Central memory CD8-positive, alpha-beta T cell (primary cell): Measurements from ENCODE around the gene HAGHL.
"Not testable (repeated sequence)": the region's sequence is repeated elsewhere in the genome, so short reads cannot be mapped to it uniquely, and the experiment has no call there.

Experiments
- ATAC-seq: fragments of 150-1000 bp; cut with Tn5 transposase; replicated peaks from 2 replicates; pipeline ENCODE4 v1.10.0; 2022; ENCODE audit warnings: mild to moderate bottlenecking, moderate FRiP score, moderate number of reproducible peaks; ENCODE audit not compliant: poor library complexity, severe bottlenecking; ENCODE audit errors: extremely low read depth
- DNase-seq, 2 donors: peaks; one replicate each; pipeline ENCODE4 v3.0.0; 2021; ENCODE audit warnings: low spot score in 2 of 2
- H3K27ac Mint-ChIP-seq: one replicate; pipeline ENCODE4 v1.8.0; 2022; ENCODE audit warnings: low read depth, mild to moderate bottlenecking, moderate library complexity, mixed read lengths
- H3K27me3 Mint-ChIP-seq: one replicate; pipeline ENCODE4 v1.8.0; 2022; ENCODE audit warnings: mixed read lengths
- H3K36me3 Mint-ChIP-seq: one replicate; pipeline ENCODE4 v1.8.0; 2022; ENCODE audit warnings: mild to moderate bottlenecking, moderate library complexity, mixed read lengths; ENCODE audit not compliant: insufficient read depth
- H3K4me1 Mint-ChIP-seq: one replicate; pipeline ENCODE4 v1.8.0; 2022; ENCODE audit warnings: mixed read lengths
- H3K4me3 Mint-ChIP-seq: one replicate; pipeline ENCODE4 v1.8.0; 2022; ENCODE audit warnings: mild to moderate bottlenecking, moderate library complexity, mixed read lengths
- H3K9me3 Mint-ChIP-seq: one replicate; pipeline ENCODE4 v1.8.0; 2022; ENCODE audit warnings: mixed read lengths

HAGHL gene

DNA sequence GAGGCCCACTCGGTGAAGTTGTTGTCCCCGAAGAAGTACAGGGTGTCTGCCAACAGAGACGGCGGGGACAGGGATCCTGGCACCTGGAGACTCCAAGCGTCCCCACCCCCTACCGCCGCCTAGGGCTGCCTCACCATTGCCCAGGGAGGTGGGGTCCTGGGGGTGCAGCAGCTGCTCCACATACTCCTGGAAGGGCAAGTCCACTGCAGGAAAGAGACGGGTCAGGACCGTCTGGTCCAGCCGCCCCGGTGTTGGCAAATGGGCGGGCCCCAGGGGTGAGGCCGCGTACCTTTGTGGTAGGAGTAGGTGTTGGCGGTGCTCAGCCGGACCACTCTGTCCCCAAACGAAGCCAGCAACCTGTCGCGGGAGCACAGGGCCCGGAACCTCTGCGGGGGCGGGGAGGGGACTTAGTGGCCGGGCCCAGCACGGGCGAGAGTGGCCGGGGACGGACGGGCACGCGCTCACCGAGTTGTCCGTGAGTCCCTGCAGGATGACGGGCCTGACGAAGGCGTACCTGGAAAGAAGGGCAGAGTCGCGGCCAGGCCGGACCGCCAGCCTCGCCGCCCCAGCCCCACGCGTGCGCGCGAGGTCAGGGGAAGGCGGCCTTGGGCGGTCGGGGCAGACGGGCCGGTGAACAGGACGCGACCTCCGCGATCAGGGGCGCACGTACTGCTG lies 43.4 kb upstream of the HAGHL start:
- H3K27ac Mint-ChIP-seq, result no peak overlapping the region
- H3K9me3 Mint-ChIP-seq, result no peaks in the 10 kb centered on the region
- H3K4me1 Mint-ChIP-seq, result peaks cover 32% of the 10 kb centered on the region
- H3K36me3 Mint-ChIP-seq, result peaks cover 25% of the 10 kb centered on the region
- DNase-seq (no peak), ATAC-seq (no peak)
- H3K27me3 Mint-ChIP-seq, result no peaks in the 10 kb centered on the region
- peak overlapping the region; percentile 73 for H3K4me3 Mint-ChIP-seq

DNA sequence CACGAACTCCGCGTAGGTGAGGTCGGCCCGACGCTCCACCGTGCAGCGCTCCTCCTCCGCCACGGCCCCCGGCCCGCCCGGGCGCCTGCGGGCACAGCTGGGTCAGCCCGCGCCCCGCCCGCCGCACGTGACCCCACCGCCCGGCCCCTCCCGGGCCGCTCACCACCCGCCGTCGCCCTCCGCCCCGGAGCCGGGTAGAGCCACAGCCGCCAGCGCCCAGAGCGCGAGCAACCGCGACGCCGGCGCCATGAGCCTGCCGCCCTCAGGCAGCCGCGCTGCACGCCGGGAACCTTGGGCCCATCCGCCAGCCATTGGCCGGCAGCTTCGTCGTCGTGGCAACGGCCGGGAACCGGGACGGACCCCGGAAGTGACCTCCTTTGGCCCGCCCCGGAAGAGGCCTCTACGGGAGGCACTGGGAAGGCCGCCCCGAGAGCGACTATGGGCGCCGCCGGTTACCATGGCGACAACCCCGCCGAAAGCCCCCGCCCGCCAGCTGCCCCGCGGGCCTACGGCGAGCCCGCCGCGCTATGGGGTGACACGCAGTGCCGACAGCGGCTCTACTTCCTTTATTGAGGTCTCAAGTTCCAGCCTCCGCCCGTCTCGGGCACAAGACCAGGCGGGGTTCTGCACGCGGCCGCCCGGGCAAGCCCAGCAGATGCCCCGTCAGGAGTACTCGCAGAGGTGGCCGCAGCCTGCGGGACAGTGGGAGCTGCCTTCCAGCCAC lies 42.7 kb upstream of the HAGHL start, which contains the start of gene JMJD8:
Gene JMJD8 (minus strand): TSS at position 264 of the 724 bp plus-strand sequence. CDS start 15 bp downstream, at position 249.
- H3K4me1 Mint-ChIP-seq, result peaks cover 27% of the 10 kb centered on the region
- peaks cover 22% of the 10 kb centered on the region for H3K36me3 Mint-ChIP-seq
- ATAC-seq (peak; percentile 70), DNase-seq (peak; percentile 89 to 90)
- H3K27ac Mint-ChIP-seq, result peak within 1 kb of the TSS; percentile 67
- no peaks in the 10 kb centered on the region for H3K27me3 Mint-ChIP-seq
- H3K9me3 Mint-ChIP-seq, result no peaks in the 10 kb centered on the region
- H3K4me3 Mint-ChIP-seq, result peak within 1 kb of the TSS; percentile 73

DNA sequence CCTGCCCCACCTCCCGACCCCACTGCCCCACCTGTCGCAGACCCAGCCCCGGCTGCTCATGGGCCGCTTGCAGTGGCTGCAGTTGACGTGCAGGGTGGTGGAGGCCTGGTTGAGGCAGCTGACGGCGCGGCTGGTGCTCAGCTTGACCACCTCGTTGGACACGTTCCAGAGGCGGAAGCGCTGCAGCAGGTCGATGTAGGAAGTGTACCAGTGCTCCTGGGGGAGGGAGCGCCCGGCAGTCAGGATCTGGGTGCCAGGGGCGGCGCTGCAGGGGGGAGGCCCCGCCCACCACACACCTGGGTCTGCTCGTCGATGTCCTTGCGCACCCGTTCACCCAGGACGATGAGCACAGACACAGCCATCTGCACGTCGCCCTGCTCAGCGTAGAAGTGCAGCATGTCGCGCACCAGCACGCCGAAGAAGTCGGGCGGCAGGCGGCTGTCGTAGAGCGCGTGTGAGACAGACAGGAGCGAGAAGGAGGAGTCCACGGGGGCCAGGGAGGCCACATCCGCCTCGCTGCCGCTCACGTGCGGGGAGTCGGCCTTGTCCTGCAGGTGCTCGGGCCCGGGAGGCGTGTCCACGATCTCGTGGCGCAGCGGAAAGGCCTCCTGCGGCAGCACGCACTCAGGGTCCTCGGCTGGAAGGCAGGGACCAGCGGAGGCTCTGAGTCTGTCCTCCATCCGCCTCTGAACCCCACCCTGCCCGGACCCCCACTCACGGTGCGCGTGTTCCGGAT lies 41.8 kb upstream of the HAGHL start:
- Mint-ChIP-seq H3K27ac (peak overlapping the region; percentile 67), H3K4me3 (peak overlapping the region; percentile 43), H3K36me3 (peaks cover 24% of the 10 kb centered on the region), H3K27me3 (no peaks in the 10 kb centered on the region), H3K9me3 (no peaks in the 10 kb centered on the region), H3K4me1 (peaks cover 23% of the 10 kb centered on the region)
- DNase-seq (no peak), ATAC-seq (no peak)

DNA sequence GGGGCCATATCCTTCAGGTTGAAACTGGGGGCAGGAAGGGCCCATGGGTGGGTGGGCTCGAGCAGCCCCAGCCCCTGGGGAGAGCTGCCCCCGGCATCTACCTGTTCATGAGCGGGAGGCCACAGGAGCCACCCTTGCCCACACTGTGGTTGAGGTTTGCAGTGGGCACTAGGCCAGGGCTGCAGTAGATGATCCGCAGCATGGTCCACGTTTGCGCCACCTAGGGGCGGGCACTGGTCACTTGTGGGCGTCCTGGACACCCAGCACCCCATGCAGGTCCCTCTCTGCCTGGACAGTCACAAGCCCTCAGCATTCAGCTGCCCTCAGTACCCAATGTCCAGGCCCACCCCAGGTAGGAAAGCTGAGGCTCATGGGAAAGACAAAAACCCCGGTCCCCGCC lies 40.9 kb upstream of the HAGHL start:
- ATAC-seq (no peak), DNase-seq (no peak)
- no peak overlapping the region for H3K27ac Mint-ChIP-seq
- peaks cover 2% of the 10 kb centered on the region for H3K9me3 Mint-ChIP-seq
- peaks cover 23% of the 10 kb centered on the region for H3K4me1 Mint-ChIP-seq
- peaks cover 25% of the 10 kb centered on the region for H3K36me3 Mint-ChIP-seq
- H3K27me3 Mint-ChIP-seq, result no peaks in the 10 kb centered on the region
- H3K4me3 Mint-ChIP-seq, result peak overlapping the region; percentile 43

DNA sequence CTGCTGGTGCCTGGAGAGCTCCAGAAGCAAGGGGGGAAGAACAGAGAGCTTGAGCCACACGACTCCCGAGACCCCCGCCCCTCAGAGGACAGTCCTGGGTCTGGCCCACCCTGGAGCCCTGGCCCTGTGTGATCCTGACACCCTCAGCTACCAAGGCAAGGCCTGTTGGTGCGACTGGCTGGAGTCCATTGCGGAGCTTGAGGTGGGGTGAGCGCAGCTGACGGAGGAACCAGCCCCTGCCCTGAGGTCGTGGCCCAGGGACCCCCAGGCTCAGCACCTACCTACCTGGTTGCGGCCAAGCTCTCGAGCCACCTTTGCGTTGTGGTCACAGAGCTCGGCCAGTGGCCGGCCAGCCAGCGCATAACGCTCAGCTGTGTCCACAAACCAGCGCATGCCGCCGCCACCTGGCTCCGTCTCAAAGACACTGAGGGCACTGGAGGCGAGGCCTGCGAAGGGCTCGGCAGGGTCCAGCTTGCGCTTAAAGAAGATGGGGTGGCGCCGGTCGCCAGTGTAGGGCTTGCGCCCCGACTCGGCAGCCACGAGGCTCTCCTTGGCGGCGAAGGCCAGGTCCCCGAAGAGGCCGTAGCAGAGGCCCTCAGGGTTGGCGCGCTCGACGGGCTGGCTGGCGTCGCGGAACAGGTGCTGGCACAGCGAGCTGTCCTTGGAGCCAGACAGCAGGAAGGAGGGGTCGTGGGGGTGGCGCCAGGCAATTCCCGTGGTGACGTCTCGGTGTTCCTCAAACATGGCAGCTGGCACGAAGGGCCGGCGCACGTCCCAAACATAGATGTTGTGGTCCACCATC lies 40.2 kb upstream of the HAGHL start:
- Mint-ChIP-seq H3K27ac (no peak overlapping the region), H3K4me3 (no peak overlapping the region), H3K4me1 (peaks cover 20% of the 10 kb centered on the region), H3K27me3 (no peaks in the 10 kb centered on the region), H3K36me3 (peaks cover 24% of the 10 kb centered on the region), H3K9me3 (peaks cover 5% of the 10 kb centered on the region)
- DNase-seq (no peak), ATAC-seq (no peak)

DNA sequence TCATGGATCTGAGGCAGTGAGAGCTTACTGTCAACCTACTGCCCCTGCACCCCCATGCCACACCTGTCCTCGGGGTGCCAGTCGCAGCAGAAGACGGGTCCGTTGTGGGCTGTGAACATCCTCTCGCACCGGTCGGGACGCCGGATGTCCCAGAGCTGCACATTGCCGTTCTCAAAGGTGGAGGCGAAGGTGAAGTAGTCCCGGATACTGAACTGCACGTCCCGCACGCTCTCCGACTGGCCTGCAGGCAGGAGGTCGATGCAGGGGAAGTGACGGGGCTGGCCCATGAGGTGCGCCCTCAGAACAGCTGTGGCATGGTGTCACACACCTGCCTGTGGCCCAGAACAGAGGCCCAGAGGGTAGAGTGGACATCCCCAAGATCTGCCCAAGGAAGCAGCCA lies 39.4 kb upstream of the HAGHL start:
- Mint-ChIP-seq H3K27me3 (peaks cover under 1% of the 10 kb centered on the region), H3K4me1 (peaks cover 14% of the 10 kb centered on the region), H3K4me3 (no peak overlapping the region), H3K9me3 (peaks cover 5% of the 10 kb centered on the region), H3K36me3 (peaks cover 15% of the 10 kb centered on the region), H3K27ac (no peak overlapping the region)
- DNase-seq, result no peak
- no peak for ATAC-seq

DNA sequence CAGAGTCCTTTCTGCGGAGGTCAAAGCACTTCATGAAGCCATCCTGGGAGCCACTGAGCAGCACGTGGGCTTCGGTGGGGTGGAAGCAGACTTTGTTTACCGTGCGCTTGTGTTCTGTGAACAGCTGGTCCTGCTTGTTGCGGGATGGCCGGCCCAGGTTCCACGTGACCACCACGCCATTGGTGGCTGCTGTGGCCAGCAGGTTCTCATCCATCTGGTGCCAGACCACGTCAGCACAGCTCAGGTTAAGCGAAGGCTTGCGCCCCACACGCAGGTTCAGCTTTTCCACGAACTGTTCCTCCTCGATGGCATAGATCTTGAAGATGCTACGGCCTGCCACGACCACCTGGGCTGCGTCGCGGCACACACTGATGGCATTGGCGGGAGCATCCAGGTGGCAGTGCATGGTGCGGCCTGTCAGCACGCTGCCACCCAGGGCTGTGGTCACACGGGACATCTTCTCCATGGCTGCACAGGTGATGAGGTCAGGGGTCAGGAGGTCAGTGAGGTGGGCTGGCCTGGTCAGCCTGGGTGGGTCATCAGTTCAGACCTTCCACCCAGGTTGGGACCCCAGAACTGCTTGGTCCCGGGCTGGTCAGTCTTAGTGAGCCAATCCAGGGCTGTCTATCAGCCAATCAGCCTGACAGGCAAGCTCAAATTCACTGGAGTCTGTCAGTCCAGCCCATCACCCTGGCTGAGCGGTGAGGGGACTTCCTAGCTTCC lies 37.6 kb upstream of the HAGHL start:
- peaks cover 15% of the 10 kb centered on the region for H3K4me1 Mint-ChIP-seq
- H3K9me3 Mint-ChIP-seq, result peaks cover 5% of the 10 kb centered on the region
- peaks cover 11% of the 10 kb centered on the region for H3K36me3 Mint-ChIP-seq
- ATAC-seq, result no peak
- peak overlapping the region; percentile 93 for H3K27ac Mint-ChIP-seq
- peak overlapping the region; percentile 87 for H3K4me3 Mint-ChIP-seq
- no peak for DNase-seq
- peaks cover 10% of the 10 kb centered on the region for H3K27me3 Mint-ChIP-seq

DNA sequence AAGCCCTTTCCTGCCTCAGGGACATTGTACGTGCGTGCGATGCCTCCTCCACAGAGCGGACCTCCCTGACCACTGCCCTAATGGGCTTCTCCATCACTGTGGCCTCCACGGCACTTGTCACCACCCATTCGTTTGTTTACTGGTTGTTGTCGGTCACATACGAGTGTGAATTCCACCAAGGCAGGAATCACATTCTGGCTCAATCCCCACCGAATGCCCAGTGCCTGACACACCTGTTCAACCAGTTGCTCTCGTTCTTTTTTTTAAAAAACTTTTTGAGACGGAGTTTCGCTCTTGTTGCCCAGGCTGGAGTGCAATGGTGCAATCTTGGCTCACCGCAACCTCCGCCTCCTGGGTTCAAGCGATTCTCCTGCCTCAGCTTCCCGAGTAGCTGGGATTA lies 35.7 kb upstream of the HAGHL start:
- Mint-ChIP-seq H3K27ac (peak overlapping the region; percentile 93), H3K36me3 (peaks cover 12% of the 10 kb centered on the region), H3K27me3 (peaks cover 10% of the 10 kb centered on the region), H3K4me3 (peak overlapping the region; percentile 87), H3K4me1 (peaks cover 19% of the 10 kb centered on the region)
- ATAC-seq, H3K9me3 Mint-ChIP-seq, DNase-seq: not testable (repeated sequence)

DNA sequence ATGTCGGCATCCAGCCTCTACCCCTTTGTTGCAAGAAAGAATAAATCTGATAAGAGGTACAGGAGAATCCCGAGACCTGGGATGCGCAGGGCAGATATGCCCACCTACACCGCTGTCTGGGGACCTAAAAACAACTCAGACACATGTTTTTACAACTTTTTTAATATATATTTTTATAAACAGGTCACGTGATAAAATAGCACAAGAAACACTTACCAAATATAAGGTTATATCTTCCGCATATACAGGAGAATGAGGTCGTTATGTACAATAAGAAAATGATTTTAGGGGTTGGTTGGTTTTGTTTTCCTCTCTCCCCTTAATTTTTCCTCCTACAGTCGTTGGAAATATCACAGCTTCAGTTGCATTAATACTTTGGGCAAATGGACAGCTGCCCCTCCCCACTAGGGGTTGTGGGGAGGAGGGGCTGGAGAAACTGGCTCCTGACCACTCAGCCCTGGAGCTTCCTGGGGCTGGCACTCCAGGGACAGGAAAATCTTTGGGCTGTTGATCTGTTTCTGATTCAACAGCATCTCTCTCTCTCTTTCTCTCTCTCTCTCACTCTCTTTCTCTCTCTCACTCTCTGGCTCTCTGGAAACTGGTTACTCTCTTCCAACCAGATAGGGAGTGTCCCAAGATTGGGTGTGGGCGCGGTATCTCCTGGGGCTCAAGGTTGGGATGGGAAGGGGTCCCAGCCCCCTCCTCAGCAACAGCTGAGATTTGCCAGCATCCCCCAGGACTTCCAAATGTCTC lies 34.4 kb upstream of the HAGHL start:
- ATAC-seq (no peak), DNase-seq (no peak)
- peaks cover 12% of the 10 kb centered on the region for H3K36me3 Mint-ChIP-seq
- H3K4me3 Mint-ChIP-seq, result peak overlapping the region; percentile 22
- peaks cover 20% of the 10 kb centered on the region for H3K4me1 Mint-ChIP-seq
- H3K27ac Mint-ChIP-seq, result no peak overlapping the region
- H3K27me3 Mint-ChIP-seq, result peaks cover 10% of the 10 kb centered on the region
- H3K9me3 Mint-ChIP-seq, result peaks cover 5% of the 10 kb centered on the region

DNA sequence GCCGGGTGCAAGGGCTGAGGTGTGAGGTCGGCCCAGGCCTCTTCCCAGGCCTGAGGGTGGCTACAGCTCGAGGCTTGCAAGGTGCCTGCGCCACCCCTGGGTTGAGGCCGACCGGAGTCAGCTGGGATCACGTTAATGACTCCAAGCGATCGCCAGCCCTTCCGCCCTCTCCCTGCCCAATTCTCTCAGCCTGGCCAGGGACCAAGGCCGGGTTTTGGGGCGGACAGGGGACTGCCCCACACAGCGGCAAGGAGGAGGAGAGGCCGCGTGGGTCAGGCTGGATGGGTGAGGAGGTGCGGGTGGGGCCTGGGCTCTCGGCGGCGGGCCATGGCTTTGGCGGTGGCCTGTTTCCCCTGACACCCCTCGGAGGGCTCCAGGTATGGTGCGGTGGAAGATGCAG lies 33.5 kb upstream of the HAGHL start:
- Mint-ChIP-seq H3K4me1 (peaks cover 20% of the 10 kb centered on the region), H3K4me3 (peak overlapping the region; percentile 22), H3K27ac (no peak overlapping the region), H3K36me3 (peaks cover 12% of the 10 kb centered on the region), H3K27me3 (peaks cover 10% of the 10 kb centered on the region), H3K9me3 (peaks cover 5% of the 10 kb centered on the region)
- DNase-seq, result no peak
- ATAC-seq, result no peak

DNA sequence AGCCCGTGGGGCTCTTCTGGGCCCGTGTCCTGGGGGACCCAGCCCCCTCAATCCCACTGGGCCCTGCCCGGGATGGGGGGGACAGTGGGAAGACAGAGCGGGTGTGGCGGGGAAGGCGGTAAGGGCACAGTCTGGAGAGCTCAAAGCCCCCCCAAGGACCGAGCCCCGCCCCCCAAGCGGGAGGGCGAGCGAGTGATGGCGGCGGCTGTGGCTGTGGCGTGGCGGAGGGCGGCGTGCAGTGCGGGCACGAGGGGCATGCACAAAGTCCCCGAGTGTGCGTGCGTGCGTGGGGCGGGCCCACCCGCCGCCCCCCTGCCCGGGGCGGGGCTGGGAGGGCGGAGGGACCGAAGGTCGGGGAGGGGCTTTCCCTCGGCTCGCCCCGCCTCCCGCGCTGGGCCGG lies 33.1 kb upstream of the HAGHL start:
- H3K4me1 Mint-ChIP-seq, result peaks cover 20% of the 10 kb centered on the region

More for the DNA sequence above, 33.1 kb upstream of the HAGHL start:
- peaks cover 12% of the 10 kb centered on the region for H3K36me3 Mint-ChIP-seq
- no peak overlapping the region for H3K27ac Mint-ChIP-seq
- no peak for ATAC-seq
- no peak for DNase-seq
- H3K9me3 Mint-ChIP-seq, result peaks cover 5% of the 10 kb centered on the region
- peak overlapping the region; percentile 70 for H3K4me3 Mint-ChIP-seq
- H3K27me3 Mint-ChIP-seq, result peaks cover 10% of the 10 kb centered on the region
